Measurements from ENCODE around the gene SUPT20HL1.
"Not testable (repeated sequence)": the region's sequence is repeated elsewhere in the genome, so short reads cannot be mapped to it uniquely, and the experiment has no call there.

The SUPT20HL1 gene

DNA sequence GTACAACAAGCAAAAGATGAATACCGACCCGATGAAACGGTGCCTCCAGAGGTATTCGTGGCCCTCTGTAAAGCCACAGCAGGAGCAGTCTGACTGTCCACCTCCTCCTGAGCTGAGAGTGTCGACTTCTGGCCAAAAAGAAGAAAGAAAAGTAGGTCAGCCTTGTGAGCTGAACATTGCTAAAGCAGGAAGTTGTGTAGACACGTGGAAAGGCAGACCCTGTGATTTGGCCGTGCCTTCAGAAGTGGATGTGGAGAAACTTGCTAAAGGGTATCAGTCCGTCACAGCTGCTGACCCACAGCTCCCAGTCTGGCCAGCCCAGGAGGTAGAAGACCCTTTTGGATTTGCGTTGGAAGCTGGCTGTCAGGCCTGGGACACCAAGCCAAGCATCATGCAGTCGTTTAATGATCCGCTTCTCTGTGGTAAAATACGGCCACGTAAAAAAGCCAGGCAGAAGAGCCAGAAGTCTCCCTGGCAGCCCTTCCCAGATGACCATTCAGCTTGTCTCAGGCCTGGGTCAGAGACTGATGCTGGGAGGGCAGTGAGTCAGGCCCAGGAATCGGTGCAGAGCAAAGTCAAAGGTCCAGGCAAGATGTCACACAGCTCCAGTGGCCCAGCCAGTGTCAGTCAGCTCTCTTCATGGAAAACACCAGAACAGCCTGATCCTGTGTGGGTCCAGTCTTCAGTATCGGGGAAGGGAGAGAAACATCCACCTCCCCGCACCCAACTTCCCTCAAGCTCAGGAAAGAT, 3.2 kb downstream of the SUPT20HL1 start:
- DNase-seq (ENCODE audit: low read depth, low spot score): not testable (repeated sequence)

- DNase-seq (ENCODE audit: low read depth, low spot score): no peak
Observed at GRCh38 chrX:24364326-24364725, 3.9 kb downstream of the SUPT20HL1 start.

GRCh38 chrX:24364851-24365538, 4.6 kb downstream of the SUPT20HL1 start:
- DNase-seq (ENCODE audit: low read depth, low spot score): no peak

DNA sequence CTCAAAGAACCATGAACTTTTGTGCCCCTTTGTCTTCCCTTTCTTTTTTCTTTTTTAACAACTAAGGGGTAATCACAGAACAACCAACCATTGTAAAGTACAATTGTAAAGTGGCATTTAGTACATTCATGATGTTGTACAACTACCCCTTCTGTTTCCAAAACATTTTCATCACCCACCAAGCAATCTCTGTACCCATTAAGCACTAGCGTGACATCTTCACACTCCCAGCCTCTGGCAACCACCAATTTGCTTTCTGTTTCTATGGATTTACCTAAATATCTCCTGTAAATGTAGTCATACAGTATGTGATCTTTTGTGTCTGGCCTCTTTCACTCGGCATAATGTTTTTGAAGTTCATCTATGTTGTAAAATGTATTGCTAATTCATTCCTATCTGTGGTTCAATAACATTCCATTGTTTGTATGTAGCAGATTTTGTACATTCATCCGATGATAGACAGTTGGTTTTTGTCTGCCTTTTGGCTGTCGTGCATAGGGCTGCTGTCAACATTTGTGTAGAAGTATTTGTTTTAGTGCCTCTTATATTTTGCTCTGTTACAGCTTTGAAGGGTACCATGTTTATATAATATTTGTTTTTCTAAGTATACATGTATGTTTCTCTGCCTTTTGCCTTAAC, 6.4 kb downstream of the SUPT20HL1 start:
- DNase-seq (ENCODE audit: low read depth, low spot score): not testable (repeated sequence)

GRCh38 chrX:24369816-24370215, 9.4 kb downstream of the SUPT20HL1 start:
- DNase-seq (ENCODE audit: low read depth, low spot score): no peak

DNA sequence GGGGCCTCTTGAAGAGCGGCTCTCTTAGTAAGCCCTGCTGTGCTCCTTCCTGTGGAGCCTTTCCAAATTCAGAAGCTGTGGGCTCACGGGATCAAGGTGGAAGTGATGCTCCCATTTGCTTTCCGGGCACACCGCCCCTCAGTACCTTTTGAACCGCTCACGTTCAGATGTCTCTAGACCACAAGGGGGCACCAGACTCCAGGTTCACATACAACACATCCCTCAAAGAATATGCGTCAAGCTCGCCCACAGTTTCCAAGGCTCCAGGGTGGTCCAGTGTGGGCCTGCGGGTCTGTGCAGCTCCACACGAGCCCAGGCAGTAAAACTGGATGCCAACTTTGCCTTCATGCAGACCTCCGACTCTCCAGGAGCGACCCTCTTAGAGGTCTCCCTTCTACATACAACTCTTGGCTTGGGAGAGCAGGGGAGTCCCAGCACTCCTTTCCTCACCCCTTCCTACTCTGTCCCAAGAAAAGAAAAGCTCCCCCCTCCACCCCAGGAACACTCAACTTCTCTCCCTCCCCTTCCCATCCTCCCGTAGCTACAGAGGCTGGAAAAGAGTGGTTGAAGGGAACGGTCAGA, 11.0 kb downstream of the SUPT20HL1 start:
- no peak for DNase-seq (ENCODE audit: low read depth, low spot score)

DNA sequence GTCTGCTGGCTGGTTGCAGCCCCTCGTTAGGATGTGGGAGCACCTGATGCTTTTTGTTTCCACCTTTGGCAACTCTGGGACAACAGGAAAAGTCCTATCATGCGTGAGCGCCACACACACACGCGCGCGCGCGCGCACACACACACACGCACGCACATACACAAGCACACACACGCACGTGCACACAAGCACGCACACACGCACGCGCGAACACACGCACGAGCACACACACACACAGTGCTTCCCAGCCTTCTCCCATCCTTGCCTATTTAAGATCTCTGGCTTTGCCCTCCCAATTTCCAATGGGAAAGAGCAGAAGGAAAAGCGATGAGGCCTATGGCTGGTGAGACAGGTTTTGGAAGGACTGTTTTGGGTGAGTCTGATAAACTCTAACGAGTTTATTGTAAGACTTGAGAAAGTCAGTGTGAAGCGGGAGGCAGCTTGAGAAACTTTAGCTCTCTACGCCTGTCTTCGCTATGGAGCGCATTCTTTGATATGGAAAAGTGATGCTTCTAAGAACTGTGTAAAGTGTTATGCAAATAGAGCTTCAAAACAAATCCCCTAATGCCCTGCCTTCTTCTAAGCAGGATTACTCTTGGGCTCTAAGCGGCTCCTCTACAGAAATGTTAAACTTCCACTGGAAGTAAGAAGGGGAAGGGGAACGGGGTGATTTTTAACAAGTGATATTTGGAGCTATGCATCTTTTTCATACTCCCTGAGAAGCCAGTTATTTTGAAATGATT, 11.8 kb downstream of the SUPT20HL1 start:
- no peak for DNase-seq (ENCODE audit: low read depth, low spot score)

DNA sequence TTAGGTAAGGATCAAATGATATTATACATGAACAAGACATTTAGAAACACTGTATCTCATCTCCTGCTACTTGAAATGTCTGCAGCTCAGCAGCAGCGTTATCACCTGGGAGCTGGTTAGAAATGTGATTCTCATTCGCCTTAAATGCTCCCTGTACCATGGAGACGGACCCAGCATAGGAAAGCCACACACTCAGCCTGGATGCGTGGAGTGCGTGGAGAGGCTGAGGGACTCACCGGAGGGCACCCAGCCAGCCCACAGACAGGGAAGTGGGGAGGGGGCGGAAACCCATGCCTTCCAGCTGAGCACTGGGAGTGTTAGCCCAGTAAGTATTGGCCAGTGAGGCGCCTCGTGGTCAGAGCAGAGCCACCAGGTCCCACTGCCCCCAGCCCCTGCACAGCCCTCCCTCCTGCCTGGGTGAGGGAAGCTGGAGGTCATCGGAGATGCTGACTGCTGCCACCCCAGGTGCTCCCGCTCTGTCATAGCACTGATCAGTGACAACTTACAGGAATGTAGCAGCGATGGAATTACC, 15.2 kb downstream of the SUPT20HL1 start:
- no peak for DNase-seq (ENCODE audit: low read depth, low spot score)

DNA sequence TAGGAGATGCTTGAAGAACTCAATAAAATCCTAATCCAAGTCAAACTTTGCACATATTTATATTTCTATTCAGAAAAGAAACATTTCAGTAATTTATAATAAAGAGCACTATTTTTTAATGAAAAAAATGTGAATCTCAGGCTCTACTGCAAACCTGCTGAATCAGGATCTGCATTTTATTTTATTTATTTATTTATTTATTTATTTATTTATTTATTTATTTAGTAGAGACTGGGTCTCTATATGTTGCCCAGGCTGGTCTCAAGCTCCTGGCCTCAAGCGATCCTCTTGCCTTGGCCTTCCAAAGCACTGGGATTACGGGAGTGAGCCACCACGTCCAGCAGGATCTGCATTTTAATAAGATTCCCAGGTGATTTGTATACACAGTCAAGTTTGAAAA, 16.0 kb downstream of the SUPT20HL1 start:
- DNase-seq (ENCODE audit: low read depth, low spot score): no peak

DNA sequence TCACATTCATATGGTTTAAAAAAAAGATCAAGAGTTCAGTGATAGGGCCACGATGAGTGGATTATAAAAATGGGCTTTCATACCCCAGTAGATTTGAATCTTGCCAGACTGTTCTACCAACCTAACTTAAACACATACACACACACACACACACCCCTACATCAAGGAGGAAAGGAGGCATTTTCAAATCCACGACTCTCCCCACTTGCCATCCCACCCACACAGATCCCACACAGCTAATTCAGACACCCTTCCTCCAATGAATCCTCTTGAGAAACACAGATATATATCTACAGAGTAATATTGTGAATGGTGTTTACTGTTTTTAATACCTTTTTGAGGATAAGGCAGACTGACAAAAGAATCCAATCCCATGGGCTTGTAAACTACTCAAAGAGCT, 16.8 kb downstream of the SUPT20HL1 start:
- DNase-seq (ENCODE audit: low read depth, low spot score): no peak

GRCh38 chrX:24377911-24378468, 17.6 kb downstream of the SUPT20HL1 start:
- DNase-seq (ENCODE audit: low read depth, low spot score): no peak

GRCh38 chrX:24378706-24379105, 18.3 kb downstream of the SUPT20HL1 start:
- no peak for DNase-seq (ENCODE audit: low read depth, low spot score)

DNA sequence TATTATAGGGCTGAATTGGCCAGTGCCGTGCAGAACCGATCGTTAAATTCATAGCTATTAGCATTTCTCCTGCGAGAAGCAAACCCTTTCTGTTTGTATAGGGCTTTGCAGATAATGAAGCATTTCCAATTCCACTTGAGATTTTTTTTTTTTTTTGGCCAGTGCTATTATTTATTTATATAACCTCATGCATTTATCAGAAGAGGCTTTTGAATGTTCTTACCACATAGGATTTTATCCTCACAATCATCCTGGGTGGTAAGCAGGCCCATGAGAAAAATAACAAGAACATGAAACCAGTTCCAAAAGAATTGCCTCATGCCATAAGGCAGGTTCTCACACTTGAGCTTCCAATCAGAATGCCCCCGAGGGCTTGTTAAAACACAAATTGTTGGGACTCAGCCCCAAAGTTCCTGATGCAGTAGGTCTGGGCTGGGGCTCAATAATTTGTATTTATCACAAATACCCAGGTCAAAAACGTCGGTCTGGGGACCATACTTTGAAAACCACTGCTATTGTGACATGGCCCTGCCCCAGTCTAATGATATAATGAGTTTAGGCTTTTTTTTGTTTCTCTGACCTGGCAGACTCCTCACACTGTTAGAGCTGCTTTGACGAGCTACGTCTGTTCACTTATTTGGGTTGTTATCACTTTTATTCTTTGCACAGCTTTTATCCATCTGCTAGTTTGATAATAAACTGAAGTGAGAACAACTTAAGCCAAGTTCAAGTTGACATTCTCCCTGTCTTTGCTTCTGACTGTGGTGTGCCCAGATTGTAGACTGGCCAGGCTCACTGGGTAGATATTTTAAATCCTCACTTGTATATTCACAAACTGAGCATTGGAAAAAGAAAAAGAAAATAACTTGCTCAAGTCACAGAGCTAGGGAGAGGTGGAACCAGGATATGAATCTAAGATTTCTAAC, 20.1 kb downstream of the SUPT20HL1 start:
- DNase-seq (ENCODE audit: low read depth, low spot score): no peak

GRCh38 chrX:24382315-24382714, 21.9 kb downstream of the SUPT20HL1 start:
- not testable (repeated sequence) for DNase-seq (ENCODE audit: low read depth, low spot score)

DNA sequence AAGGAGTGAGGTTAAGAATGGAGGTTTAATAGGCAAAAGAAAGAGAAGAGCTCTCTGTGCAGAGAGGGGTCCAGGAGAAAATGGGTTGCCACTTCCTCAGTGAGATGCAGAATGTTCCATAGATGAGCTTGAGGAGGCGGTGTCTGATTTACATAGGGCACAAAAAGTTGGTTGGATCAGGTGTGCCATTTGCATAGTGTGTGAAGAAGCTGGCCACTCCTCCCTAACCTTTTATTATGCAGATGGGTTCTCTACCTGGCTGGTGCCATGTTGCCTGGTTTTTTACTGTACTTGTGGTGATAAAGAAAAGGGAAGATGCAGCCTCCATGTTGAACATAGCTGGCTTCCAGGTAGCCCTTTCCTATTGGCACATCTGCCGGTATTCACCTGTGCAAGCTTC, 27.3 kb downstream of the SUPT20HL1 start:
- no peak for DNase-seq (ENCODE audit: low read depth, low spot score)

DNA sequence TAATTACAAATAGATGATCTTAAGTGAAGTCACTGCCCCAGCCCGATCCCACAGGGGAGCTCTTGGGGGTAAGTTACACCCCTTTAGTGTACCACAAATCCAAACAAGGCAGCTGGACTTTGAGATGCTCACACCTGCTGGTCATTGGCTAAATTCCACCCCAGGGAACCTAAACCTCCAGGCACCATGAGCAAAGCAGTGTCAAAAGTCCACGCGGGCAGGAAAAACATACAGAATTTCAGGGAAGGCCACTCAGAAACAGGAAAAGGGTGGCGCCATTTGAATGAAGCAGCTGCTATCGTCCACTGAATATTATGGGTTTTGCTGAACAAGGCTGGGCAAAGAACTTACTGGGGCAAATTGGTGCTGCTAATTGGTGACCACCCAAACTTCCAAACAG, 30.9 kb downstream of the SUPT20HL1 start:
- no peak for DNase-seq (ENCODE audit: low read depth, low spot score)

DNA sequence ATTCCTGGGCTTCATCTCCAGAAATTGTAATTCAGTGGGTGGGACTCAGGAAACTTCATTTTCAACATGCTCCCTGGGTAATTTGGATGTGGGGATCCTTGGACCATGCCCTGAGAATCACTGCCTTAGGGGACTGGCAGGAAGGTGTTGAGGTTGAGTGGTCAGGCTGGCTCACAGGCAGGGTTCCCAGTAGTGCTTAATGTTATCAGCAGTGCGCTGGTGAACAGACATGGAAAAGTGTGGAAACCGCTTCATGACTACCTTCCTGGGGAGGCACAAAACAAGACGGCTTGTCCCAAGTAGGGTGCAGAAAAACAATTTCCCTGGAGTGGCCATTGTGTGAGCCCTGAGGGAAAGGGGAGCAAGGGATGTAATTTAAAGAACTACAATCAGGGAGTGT, 31.4 kb downstream of the SUPT20HL1 start:
- no peak for DNase-seq (ENCODE audit: low read depth, low spot score)

DNA sequence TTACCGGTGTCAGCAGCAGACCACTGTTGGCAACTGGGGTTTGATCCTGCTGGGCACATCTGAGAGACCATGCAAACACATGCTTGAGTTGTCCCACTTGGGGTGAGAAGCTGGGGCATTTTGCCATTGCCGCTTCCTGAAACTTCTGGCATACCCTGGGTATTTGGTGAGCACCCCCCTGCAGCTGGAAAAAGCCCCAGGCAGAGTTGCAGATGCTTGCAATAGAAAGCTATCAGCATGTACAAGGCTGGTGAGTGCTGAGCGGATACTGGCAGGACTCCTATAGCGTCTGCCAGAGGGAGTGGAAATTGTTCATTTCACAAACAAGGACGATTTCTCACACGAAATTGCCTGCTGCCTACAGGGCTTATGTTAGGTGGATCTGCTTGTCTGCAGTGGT, 32.3 kb downstream of the SUPT20HL1 start:
- no peak for DNase-seq (ENCODE audit: low read depth, low spot score)

DNA sequence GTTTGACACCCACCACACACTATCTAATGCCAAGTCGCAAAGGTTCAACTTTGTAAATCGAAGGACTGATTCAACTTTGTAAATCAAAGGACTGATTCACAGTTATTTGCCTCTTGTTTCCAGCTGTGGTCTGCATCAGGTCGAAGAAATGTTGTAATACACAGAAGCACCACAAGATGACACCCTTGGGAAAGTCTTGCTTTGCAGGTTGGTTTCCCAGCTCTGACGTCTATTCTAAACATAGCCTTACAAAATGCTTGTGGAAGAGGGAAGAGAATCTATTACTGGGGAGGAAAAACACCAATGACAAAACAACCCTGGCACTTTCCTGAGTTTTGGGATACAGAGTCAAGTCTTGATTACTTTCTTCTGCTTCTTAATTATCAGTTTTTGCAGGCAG, 35.3 kb downstream of the SUPT20HL1 start:
- DNase-seq (ENCODE audit: low read depth, low spot score): peak; percentile 22
